T-helper 1 cell treated with Interleukin-12 subunit alpha and Interleukin-12 subunit beta and Interleukin-4 antibody, amounts not matched to agents 30 μg/mL and 1 μg/mL, for 36 hours (primary cell): ENCODE data around the gene NSUN5.
"Not testable (repeated sequence)": the region's sequence is repeated elsewhere in the genome, so short reads cannot be mapped to it uniquely, and the experiment has no call there.

Experiments
- H3K27ac Mint-ChIP-seq: one replicate; pipeline ENCODE4 v1.8.0; 2021; ENCODE audit warnings: mild to moderate bottlenecking, mixed read lengths
- H3K27me3 Mint-ChIP-seq: one replicate; pipeline ENCODE4 v1.8.0; 2021; ENCODE audit warnings: low read depth, mixed read lengths
- H3K36me3 Mint-ChIP-seq: one replicate; pipeline ENCODE4 v1.8.0; 2021; ENCODE audit warnings: low read depth, mixed read lengths
- H3K4me1 Mint-ChIP-seq: one replicate; pipeline ENCODE4 v1.8.0; 2021; ENCODE audit warnings: low read depth, mixed read lengths
- H3K4me3 Mint-ChIP-seq: one replicate; pipeline ENCODE4 v1.8.0; 2021; ENCODE audit warnings: mild to moderate bottlenecking, moderate library complexity, mixed read lengths
- H3K9me3 Mint-ChIP-seq: one replicate; pipeline ENCODE4 v1.8.0; 2021; ENCODE audit warnings: mixed read lengths

The NSUN5 gene

DNA sequence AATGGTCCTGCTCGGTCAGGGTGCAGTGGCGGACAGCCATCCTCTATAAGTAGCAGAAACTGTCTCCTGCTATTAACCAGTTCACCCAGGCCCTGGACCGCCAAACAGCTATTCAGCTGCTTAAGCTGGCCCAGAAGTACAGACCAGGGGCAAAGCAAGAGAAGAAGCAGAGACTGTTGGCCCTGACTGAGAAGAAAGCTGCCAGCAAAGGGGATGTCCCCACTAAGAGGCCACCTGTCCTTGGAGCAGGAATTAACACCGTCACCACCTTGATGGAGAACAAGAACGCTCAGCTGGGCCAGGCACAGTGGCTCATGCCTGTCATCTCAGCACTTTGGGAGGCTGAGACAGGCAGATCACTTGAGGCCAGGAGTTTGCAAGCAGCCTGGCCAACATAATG lies 5.6 kb upstream of the NSUN5 start:
- no peaks in the 10 kb centered on the region for H3K36me3 Mint-ChIP-seq
- no peaks in the 10 kb centered on the region for H3K9me3 Mint-ChIP-seq
- H3K4me1 Mint-ChIP-seq, result peaks cover under 1% of the 10 kb centered on the region
- no peak overlapping the region for H3K4me3 Mint-ChIP-seq
- H3K27me3 Mint-ChIP-seq, result no peaks in the 10 kb centered on the region
- no peak overlapping the region for H3K27ac Mint-ChIP-seq

DNA sequence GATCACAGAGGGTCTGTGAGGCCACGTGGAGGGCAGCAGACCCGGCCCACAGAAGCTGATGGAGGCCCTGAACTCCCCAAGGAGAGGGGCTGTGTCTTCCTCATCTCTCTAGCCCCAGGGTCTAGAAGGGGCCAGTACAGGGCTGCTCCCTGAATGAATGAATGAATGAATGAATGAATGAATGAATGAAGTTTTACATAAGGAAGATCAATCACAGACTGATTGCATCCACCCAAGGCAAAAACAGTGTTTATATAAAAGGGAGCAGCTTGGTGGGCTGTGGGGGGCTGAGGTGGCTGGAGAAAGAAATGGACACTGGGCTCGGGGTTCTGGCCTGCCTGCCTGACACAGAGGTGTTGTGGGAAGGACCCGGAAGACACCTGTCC lies 4.9 kb upstream of the NSUN5 start:
- no peak overlapping the region for H3K4me3 Mint-ChIP-seq
- H3K9me3 Mint-ChIP-seq, result no peaks in the 10 kb centered on the region
- no peaks in the 10 kb centered on the region for H3K27me3 Mint-ChIP-seq
- H3K36me3 Mint-ChIP-seq, result peaks cover 4% of the 10 kb centered on the region
- peaks cover 3% of the 10 kb centered on the region for H3K4me1 Mint-ChIP-seq
- H3K27ac Mint-ChIP-seq, result no peak overlapping the region

GRCh38 chr7:73312831-73313520 lies 4.3 kb upstream of the NSUN5 start:
- no peaks in the 10 kb centered on the region for H3K27me3 Mint-ChIP-seq

GRCh38 chr7:73311421-73311820 lies 2.8 kb upstream of the NSUN5 start:
- Mint-ChIP-seq H3K4me1 (peaks cover 15% of the 10 kb centered on the region), H3K36me3 (peaks cover 15% of the 10 kb centered on the region)
- not testable (repeated sequence) for H3K9me3 Mint-ChIP-seq, H3K27me3 Mint-ChIP-seq, H3K27ac Mint-ChIP-seq, H3K4me3 Mint-ChIP-seq

More at GRCh38 chr7:73312831-73313520, 4.3 kb upstream of the NSUN5 start:
- Mint-ChIP-seq H3K4me3 (no peak overlapping the region), H3K36me3 (peaks cover 6% of the 10 kb centered on the region), H3K27ac (no peak overlapping the region), H3K4me1 (peaks cover 5% of the 10 kb centered on the region), H3K9me3 (no peaks in the 10 kb centered on the region)

- Mint-ChIP-seq H3K9me3 (no peaks in the 10 kb centered on the region), H3K4me1 (peaks cover 15% of the 10 kb centered on the region), H3K4me3 (peak overlapping the region; percentile 97), H3K27me3 (no peaks in the 10 kb centered on the region), H3K36me3 (peaks cover 29% of the 10 kb centered on the region), H3K27ac (peak overlapping the region; percentile 94)
Measured at GRCh38 chr7:73308074-73308664, 457 bp downstream of the NSUN5 start.

- Mint-ChIP-seq H3K9me3 (no peaks in the 10 kb centered on the region), H3K36me3 (peaks cover 32% of the 10 kb centered on the region), H3K27me3 (no peaks in the 10 kb centered on the region), H3K4me3 (peak overlapping the region; percentile 97), H3K27ac (peak overlapping the region; percentile 75), H3K4me1 (peaks cover 15% of the 10 kb centered on the region)
Measured at GRCh38 chr7:73307436-73307835, 1.2 kb downstream of the NSUN5 start.

DNA sequence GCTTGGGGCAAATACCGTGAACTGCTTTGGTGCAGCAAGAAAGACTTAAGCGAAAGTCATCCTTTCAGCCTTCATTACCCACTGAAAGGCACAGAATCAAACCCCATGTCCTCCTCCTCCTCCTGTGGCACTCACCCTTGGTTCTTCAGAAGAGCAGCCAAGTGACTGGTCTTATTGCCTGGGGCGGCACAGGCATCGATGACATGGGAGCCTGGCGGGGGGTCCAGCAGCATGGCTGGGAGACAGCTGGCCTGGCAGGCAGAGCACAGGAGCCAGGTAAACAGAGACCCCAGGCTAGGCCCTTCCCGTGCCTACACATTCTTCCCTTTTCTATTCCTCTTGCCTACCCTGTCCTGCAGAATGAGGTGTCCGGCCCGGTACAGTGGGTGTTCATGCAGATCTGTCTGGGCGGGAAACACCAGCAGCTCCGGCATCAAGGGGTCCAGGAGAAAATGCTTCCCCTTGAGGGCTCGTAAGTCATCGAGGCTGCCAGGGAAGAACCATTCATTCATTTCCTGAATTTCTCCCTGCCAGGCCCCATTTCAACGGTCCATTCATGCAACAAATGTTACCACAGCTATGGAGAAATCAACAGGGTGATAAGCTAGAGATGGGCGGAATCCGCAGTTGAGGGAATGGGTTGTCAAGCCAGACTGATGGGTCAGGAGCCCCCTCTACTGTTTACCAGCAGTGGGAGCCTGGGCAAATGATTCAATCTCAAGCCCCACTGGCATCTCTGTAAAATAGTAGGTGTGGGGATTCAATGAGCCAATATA lies 3.8 kb downstream of the NSUN5 start:
- H3K27ac Mint-ChIP-seq, H3K27me3 Mint-ChIP-seq, H3K4me3 Mint-ChIP-seq, H3K9me3 Mint-ChIP-seq: not testable (repeated sequence)
- Mint-ChIP-seq H3K4me1 (peaks cover 15% of the 10 kb centered on the region), H3K36me3 (peaks cover 32% of the 10 kb centered on the region)

- H3K27me3 Mint-ChIP-seq, result no peaks in the 10 kb centered on the region
- H3K36me3 Mint-ChIP-seq, result peaks cover 32% of the 10 kb centered on the region
- H3K27ac Mint-ChIP-seq, result no peak overlapping the region
- H3K9me3 Mint-ChIP-seq, result no peaks in the 10 kb centered on the region
- peaks cover 13% of the 10 kb centered on the region for H3K4me1 Mint-ChIP-seq
- no peak overlapping the region for H3K4me3 Mint-ChIP-seq
Measured at GRCh38 chr7:73304071-73304470, 4.6 kb downstream of the NSUN5 start.

GRCh38 chr7:73303546-73303945 lies 5.1 kb downstream of the NSUN5 start:
- H3K27ac Mint-ChIP-seq, result no peak overlapping the region
- H3K4me1 Mint-ChIP-seq, result peaks cover 12% of the 10 kb centered on the region
- H3K4me3 Mint-ChIP-seq, result no peak overlapping the region
- H3K27me3 Mint-ChIP-seq, result no peaks in the 10 kb centered on the region
- H3K36me3 Mint-ChIP-seq, result peaks cover 28% of the 10 kb centered on the region
- H3K9me3 Mint-ChIP-seq, result no peaks in the 10 kb centered on the region

GRCh38 chr7:73302846-73303245 lies 5.8 kb downstream of the NSUN5 start:
- not testable (repeated sequence) for H3K4me3 Mint-ChIP-seq, H3K4me1 Mint-ChIP-seq, H3K27me3 Mint-ChIP-seq, H3K9me3 Mint-ChIP-seq, H3K27ac Mint-ChIP-seq
- peaks cover 25% of the 10 kb centered on the region for H3K36me3 Mint-ChIP-seq

GRCh38 chr7:73301108-73301507 lies 7.5 kb downstream of the NSUN5 start:
- H3K9me3 Mint-ChIP-seq, H3K4me3 Mint-ChIP-seq, H3K27me3 Mint-ChIP-seq, H3K27ac Mint-ChIP-seq, H3K4me1 Mint-ChIP-seq: not testable (repeated sequence)
- peaks cover 15% of the 10 kb centered on the region for H3K36me3 Mint-ChIP-seq

DNA sequence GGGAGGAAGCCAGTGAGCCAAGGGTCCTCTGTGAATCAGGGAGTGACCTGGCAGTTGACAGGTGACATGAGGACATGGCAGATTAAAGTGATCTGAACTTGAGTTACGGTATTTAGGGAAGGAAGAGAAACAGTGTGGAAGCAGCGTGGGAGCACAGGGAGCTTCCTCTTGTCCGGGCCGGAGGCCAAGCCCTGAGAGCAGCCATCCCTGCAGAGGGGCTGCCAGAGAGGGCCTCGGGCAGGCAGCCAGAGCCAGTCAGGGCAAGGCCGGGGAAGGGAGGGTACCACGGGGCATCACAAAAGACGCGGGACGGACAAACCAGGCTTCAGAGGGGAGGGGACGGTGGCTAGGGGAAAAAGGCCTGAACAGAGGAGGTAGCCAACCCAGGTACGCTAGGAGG lies 8.8 kb downstream of the NSUN5 start:
- H3K4me1 Mint-ChIP-seq, H3K27me3 Mint-ChIP-seq, H3K9me3 Mint-ChIP-seq, H3K4me3 Mint-ChIP-seq, H3K27ac Mint-ChIP-seq, H3K36me3 Mint-ChIP-seq: not testable (repeated sequence)

- not testable (repeated sequence) for H3K4me3 Mint-ChIP-seq, H3K9me3 Mint-ChIP-seq, H3K27ac Mint-ChIP-seq, H3K27me3 Mint-ChIP-seq, H3K36me3 Mint-ChIP-seq, H3K4me1 Mint-ChIP-seq
Measured at GRCh38 chr7:73297706-73298105, 10.9 kb downstream of the NSUN5 start.

- not testable (repeated sequence) for H3K36me3 Mint-ChIP-seq, H3K9me3 Mint-ChIP-seq, H3K27ac Mint-ChIP-seq, H3K27me3 Mint-ChIP-seq, H3K4me3 Mint-ChIP-seq, H3K4me1 Mint-ChIP-seq
Measured at GRCh38 chr7:73297235-73297634, 11.4 kb downstream of the NSUN5 start.

DNA sequence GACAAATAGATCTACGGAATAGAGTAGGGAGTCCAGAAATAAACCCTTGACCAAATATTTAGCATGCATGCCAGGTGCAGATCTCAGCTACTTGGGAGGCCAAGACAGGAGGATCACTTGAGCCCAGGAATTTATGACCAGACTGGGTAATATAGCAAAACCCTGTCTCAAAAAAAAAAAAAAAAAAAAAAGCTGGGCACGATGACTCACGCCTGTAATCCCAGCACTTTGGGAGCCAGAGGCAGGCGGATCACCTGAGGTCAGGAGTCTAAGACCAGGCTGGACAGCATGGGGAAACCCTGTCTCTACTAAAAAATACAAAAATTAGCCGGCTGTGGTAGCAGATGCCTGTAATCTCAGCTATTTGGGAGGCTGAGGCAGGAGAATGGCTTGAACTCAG lies 31.4 kb downstream of the NSUN5 start:
- H3K4me3 Mint-ChIP-seq, H3K27ac Mint-ChIP-seq, H3K27me3 Mint-ChIP-seq, H3K4me1 Mint-ChIP-seq, H3K9me3 Mint-ChIP-seq, H3K36me3 Mint-ChIP-seq: not testable (repeated sequence)
